ENCODE data around the gene ALK. TPM values are rescaled to one million over a fixed set of nuclear protein-coding genes. Genes with fewer than 3 reads are reported as not detected.

ALK gene
- total and polyA plus RNA-seq, 10 of the 15 experiments (the other 5 are each of a cell fraction or from before 2014, with no cell fraction given), result 0.11 TPM; not detected in 9

- in situ Hi-C loops (cut with MboI), result no loop called here
- Histone ChIP-seq H3K4me1 (ENCODE audit: control insufficient read depth, insufficient read depth, low read length) (no peaks in the 10 kb centered on the region; the same call in 1 of the 2 replicates), H3K4me3 (no peak overlapping the region), H3K27ac (ENCODE audit: control insufficient read depth, insufficient read depth) (no peak overlapping the region), H3K9me3 (replicated peaks; ENCODE audit: control insufficient read depth, insufficient read depth, low read length) (no peaks in the 10 kb centered on the region; the same call in 2 of the 3 replicates), H3K79me2 (ENCODE audit: control insufficient read depth, insufficient read depth, low read length) (no peaks in the 10 kb centered on the region), H3K9ac (ENCODE audit: control insufficient read depth, insufficient read depth, low read length) (no peak overlapping the region), H3K36me3 (ENCODE audit: control insufficient read depth in 2 of 2, insufficient read depth in 2 of 2, low read length in 1 of 2) (no peaks in the 10 kb centered on the region), H3K27me3 (replicated peaks in 1 of 2; ENCODE audit: control insufficient read depth in 2 of 2, insufficient read depth in 2 of 2, low read length in 1 of 2) (no peaks in the 10 kb centered on the region), H2AFZ (ENCODE audit: control insufficient read depth, low read depth, low read length) (no peak overlapping the region), H3K4me2 (ENCODE audit: control insufficient read depth, insufficient read depth) (no peak overlapping the region), H4K20me1 (ENCODE audit: control insufficient read depth, insufficient read depth) (no peaks in the 10 kb centered on the region; the same call in 1 of the 2 replicates)
- no TSS peak for BruUV-seq (replicated peaks)
- RAD21 ChIA-PET (ENCODE audit: unreplicated experiment), result interaction anchor here (1.1 kb wide), 2 partner anchors 9 to 126 kb away, joined by 3 read pairs; no protein-coding TSS in a partner anchor
- no peak for TF ChIP-seq SMARCA5 (IDR thresholded peaks at IDR 0.05)
- TF ChIP-seq NBN (IDR thresholded peaks at IDR 0.05), result no peak
- no peak for TF ChIP-seq TARDBP (IDR thresholded peaks at IDR 0.05; ENCODE audit: borderline replicate concordance)
- TF ChIP-seq MYC (IDR thresholded peaks at IDR 0.05; ENCODE audit: insufficient read depth, insufficient read length, insufficient replicate concordance, low read length, severe bottlenecking), result no peak
- TF ChIP-seq RAD51 (IDR thresholded peaks at IDR 0.05), result no peak
- TF ChIP-seq ZBTB4 (CRISPR knock-in tag; IDR thresholded peaks at IDR 0.05), result no peak
- TF ChIP-seq BCL3 (IDR thresholded peaks at IDR 0.05; ENCODE audit: borderline replicate concordance, insufficient read depth, low read depth, low read length, poor library complexity, severe bottlenecking), result no peak
- TF ChIP-seq EED (IDR thresholded peaks at IDR 0.05; ENCODE audit: low read depth), result no peak
- no peak for TF ChIP-seq GATAD2B (conservative IDR thresholded peaks at IDR 0.05; ENCODE audit: low read depth)
- FAIRE-seq (no peak), DNase-seq (ENCODE audit: low read depth, low spot score) (peak; percentile 17), ATAC-seq (peak; percentile 93)
- WGBS (ENCODE audit: insufficient coverage, insufficient replicate concordance, low lambda C conversion rate, missing lambda C conversion rate), result 0% methylated on average over 2 of the region's 2 CpGs
- POLR2A ChIA-PET, result interaction anchor here (1.3 kb wide), 1 partner anchor 9 kb away, joined by 4 read pairs; no protein-coding TSS in a partner anchor
- intact Hi-C loops (cut with micrococcal nuclease; ENCODE audit: unreplicated experiment), result no loop called here
- CTCF ChIA-PET, result interaction anchor here (1.4 kb wide), 1 partner anchor 9 kb away, joined by 3 read pairs; no protein-coding TSS in a partner anchor
- SMC1A ChIA-PET (ENCODE audit: uncharacterized antibody, unreplicated experiment), result interaction anchor here (1.0 kb wide), 1 partner anchor 45 kb away, joined by 3 read pairs; no protein-coding TSS in a partner anchor
Observed at GRCh38 chr2:29596584-29596983, 324.8 kb downstream of the ALK start.

Data from GM12878 (cell line).